Erythroblast (primary cell): ENCODE results near the gene COQ2.
"Not testable (repeated sequence)": the region's sequence is repeated elsewhere in the genome, so short reads cannot be mapped to it uniquely, and the experiment has no call there.

Experiments used
- DNase-seq, 2 experiments: peaks; one replicate each; lab custom pipeline; 2025; lab: John Stamatoyannopoulos, UW
- GATA1 ChIP-seq: IDR thresholded peaks from 2 replicates; pipeline ENCODE4 v1.6.1; 2011; ENCODE audit warnings: low read depth, mild to moderate bottlenecking, control low read depth, low read length, moderate library complexity
- POLR2A ChIP-seq: IDR thresholded peaks from 2 replicates; pipeline ENCODE4 v1.6.1; 2011; ENCODE audit warnings: mild to moderate bottlenecking, low read length

COQ2 gene

DNA sequence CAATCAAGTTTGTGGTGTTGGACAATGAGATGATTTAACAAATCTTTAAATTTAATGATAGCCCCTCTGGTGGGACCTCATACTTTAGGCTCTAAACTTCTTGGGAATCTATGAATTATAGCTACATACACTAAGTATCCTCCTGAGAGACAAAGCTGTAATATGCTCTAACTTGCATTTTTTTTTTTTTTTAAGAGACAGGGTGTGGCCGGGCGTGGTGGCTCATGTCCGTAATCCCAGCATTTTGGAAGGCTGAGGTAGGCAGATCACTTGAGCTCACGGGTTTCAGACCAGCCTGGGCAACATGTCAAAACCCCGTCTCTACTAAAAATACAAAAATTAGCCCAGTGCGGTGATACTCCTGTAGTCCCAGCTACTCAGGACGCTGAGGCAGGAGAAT, 23.3 kb upstream of the COQ2 start:
- no peak for DNase-seq
- TF ChIP-seq POLR2A (no peak), GATA1 (no peak)

DNA sequence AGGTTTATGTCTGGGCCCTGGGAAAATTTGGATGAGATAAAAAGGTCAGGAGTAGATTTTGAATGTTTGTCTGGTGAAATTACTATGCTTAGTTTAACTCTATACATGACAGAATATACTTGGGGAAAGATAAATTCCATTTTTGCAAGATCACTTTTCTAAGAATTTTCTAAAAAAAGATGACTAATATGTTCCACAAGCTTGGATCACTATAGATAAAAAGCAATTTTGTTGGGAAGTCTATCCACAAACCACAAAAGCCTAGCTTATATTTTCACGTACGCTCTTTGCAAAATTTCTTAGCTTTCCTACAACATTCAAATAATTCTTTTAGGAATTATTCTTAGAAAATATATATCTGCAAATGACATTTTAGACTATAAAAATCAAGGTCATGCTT, 20.6 kb upstream of the COQ2 start:
- TF ChIP-seq GATA1 (no peak), POLR2A (no peak)
- no peak for DNase-seq

DNA sequence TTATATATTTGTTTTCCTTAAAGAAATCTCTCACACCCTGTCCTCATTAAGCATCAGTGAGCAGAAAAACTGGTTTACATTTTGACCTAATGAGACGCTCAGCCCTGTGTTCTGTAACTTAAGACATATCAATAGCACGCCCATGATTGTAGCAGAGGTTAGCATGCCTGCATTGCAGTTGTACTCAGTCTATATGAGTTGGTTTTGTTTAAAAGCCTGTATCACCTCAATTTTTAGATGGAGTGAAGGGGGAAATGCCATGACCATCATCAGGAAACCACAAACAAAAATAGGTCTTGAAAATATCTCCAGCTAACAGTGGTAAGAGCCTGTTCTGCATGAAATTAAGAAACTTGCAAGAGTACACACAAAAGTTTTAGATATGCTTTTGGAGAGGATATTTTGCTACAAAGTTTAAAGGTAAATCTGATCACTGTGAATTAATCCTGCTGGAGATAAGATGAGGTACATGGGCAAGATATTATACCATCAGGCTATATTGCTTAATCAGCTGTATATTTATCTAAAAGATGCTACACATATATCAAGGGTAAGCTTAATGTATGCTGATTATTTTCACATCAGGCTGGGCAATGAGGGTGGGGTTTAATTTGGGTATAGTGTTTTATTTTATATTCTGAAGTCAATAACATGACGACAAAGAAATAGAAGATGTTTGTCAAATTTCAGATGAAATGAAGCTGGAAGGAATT, 13.1 kb upstream of the COQ2 start:
- no peak for TF ChIP-seq GATA1
- TF ChIP-seq POLR2A: no peak
- DNase-seq: no peak

DNA sequence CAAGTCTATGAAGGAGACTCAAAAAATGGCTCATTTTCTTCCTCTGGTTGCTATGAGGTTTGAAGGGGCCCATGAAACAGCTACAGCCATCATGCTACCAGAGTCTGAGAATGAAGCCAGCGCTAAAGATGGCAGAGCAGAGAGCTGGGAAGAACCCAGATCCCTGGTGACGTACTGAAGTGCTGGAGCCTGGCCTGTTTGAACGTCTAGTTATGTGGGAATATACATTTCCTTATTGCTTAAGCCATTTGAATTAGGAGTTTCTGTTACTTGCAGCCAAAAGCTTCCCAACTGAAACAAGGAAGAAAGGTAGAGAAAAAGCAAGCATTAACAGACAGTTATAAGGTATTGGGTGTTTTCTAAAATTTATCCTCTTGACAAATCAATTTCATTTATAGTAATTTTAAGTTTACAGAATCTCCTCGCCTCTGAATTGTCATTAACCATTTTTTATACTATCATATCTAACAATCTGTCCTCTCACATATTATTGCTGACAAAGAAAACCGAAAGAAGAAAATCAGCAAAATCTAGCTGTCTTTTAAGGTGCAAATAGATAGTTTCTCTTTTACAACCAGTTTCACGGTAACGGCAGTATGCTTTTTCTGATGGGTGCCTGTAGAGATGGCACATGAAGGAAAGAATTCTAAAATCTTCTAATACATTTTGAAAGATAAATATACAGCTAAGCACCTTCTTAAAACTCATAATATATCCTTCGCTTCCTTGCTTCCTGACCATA, 8.9 kb upstream of the COQ2 start:
- TF ChIP-seq POLR2A (no peak), GATA1 (no peak)

DNA sequence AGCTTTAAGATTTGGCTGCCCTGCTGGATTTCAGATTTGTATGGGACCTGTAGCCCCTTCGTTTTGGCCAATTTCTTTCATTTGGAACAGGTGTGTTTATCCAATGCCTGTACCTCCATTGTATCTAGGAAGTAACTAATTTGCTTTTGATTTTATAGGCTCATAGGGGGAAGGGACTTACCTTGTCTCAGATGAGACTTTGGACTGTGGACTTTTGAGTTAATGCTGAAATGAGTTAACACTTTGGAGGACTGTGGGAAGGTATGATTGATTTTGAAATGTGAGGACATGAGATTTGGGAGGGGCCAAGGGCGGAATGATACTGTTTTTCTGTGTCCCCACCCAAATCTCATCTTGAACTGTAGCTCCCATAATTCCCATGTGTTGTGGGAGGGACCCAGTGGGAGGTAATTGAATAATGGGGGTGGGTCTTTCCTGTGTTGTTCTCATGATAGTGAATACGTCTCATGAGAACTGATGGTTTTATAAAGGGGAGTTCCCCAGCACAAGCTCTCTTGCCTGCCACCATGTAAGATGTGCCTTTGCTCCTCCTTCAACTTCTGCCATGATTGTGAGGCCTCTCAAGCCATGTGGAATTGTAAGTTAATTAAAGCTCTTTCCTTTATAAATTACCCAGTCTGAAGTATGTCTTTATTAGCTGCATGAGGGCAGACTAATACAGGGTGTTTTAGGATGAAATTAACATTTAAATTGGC, 5.6 kb upstream of the COQ2 start:
- DNase-seq: not testable (repeated sequence)

More for the DNA sequence above, 8.9 kb upstream of the COQ2 start:
- no peak for DNase-seq

DNA sequence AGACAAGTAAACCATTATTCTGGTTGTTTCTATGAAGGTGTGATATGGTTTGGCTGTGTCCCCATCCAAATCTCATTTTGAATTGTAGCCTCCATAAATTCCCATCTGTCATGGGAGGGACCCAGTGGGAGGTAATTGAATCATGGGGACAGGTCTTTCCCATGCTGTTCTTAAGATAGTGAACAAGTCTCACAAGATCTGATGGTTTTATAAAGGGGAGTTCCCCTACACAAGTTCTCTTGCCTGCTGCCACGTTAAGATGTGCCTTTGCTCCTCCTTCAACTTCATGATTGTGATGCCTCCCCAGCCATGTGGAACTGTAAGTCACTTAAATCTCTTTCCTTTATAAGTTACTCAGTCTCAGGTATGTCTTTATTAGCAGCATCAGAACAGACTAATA, 3.8 kb upstream of the COQ2 start:
- not testable (repeated sequence) for DNase-seq

DNA sequence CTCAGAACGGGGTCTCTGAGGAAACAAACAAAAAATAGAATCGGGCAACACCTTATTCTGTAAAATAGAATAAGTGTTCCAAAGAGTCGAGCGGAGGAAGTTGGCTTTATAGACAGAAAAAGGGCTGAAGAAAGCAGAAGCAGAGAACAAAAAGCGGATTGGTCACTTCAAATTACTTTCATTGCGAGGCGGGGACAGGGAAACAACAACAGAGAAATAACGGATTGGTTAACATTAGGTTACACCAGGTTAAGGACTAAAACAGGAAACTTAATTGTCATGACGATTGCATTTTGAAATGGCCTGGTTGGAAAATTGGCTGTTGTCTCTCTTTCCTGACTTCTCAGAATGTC, 433 bp upstream of the COQ2 start:
- peak; percentile 78 to 82 for DNase-seq
- TF ChIP-seq POLR2A: no peak
- TF ChIP-seq GATA1: no peak

DNA sequence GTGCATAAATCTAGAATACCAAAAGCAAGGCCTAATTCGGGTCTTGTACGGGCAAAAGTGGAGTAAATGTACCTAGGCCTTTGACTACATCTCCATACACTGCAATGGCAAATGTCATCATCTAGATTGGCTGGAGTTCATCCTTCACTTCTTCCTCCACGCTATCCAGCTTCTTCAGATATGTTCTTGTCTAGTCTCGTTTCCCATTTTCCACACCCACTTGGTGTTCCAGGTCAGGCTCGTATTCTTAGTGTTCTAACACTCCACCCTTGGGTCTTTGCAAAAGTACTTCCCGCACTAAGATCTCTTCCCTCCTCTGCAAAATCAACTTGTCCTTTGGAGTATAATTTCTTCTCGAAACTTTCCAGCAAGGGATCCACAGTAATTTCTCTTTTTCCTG, 1.4 kb downstream of the COQ2 start:
- DNase-seq: peak in 1 of 2 experiments; percentile 36

DNA sequence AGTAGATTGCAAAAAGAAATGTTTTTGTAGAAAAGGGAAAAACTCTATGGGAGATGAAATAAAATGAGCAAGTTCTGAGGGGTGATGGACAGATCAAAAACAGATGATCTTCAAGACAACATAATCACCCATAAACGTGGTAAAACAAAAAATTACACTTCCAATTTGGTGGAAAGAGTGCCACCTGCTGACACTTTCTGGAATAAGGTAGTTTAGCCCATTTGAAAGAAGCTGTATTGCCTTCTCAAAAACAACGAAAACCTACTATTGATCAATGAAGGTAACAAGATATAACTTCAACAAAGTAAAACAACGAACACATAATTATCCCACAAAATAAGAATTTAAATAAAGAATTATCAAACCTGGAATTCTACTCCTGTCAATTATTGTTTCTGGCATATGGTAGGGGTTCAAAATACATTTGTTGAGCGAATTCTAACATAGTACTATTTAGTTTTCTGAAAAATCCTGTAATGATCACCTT, 2.5 kb downstream of the COQ2 start:
- no peak for TF ChIP-seq POLR2A
- no peak for TF ChIP-seq GATA1

More for the DNA sequence above, 1.4 kb downstream of the COQ2 start:
- TF ChIP-seq POLR2A (no peak), GATA1 (no peak)

DNA sequence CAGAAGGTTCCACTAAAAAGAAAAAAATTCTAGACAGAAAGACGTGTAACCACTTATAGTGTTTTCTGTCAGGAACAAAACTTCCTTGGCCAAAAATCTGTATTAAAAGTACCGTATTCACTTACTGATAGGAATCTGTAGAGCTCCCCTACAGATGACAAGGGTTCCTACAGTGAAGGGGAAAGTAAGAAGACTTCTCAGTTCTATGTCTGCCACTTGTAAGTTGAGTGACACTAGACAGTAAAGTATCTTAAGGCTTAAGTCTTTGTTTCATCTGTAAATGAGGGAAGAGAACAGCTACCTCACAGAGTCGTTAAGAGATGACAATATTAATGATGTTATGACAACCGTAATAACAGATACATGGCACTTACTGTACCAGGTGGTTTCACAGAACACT, 3.3 kb downstream of the COQ2 start:
- peak; percentile 28 to 31 for DNase-seq
- no peak for TF ChIP-seq GATA1
- no peak for TF ChIP-seq POLR2A

More for the DNA sequence above, 2.5 kb downstream of the COQ2 start:
- DNase-seq: peak; percentile 75 to 88

DNA sequence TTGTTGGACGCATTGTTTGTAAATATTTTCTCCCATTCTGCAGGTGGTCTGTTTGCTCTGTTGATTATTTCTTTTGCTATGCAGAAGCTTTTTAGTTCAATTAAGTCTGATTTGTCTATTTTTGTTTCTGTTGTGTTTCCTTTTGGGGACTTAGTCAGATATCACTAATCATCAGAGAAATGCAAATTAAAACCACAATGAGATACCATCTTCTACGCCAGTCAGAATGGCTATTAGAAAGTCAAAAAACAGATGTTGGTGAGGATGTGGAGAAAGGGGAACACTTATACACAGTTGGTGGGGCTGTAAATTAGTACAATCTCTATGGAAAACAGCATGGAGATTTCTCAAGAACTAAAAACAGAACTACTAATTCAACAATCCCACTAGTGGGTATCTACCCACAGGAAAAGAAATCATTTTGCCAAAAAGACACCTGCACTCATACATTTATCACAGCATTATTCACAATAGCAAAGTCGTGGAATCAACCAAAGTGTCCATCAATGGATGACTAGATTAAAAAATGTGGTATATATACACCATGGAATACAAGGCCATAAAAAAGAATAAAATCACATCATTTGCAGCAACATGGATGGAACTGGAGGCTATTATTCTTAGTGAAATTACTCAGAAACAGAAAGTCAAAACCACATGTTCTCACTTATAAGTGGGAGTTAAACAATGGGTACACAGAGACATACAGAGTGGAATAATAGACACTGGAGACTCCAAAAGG, 8.1 kb downstream of the COQ2 start:
- DNase-seq: peak in 1 of 2 experiments; percentile 8

DNA sequence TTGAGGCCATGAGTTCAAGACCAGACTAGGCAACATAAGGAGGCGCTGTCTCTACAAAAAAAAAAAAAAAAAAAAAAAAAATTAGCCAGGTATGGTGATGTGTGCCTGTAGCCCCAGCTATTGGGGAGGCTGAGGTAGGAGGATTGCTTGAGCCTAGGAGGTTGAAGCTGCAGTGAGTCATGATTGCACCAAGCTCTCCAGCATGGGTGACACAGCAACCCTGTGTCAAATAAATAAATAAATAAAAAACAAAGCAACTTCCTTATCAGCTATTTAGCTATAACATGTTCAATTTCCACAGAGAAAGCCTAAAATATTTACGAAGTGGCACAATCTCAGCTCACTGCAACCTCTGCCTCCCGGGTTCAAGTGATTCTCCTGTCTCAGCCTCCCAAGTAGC, 10.7 kb downstream of the COQ2 start:
- peak; percentile 58 to 68 for DNase-seq

More for the DNA sequence above, 8.1 kb downstream of the COQ2 start:
- TF ChIP-seq GATA1: no peak
- no peak for TF ChIP-seq POLR2A

DNA sequence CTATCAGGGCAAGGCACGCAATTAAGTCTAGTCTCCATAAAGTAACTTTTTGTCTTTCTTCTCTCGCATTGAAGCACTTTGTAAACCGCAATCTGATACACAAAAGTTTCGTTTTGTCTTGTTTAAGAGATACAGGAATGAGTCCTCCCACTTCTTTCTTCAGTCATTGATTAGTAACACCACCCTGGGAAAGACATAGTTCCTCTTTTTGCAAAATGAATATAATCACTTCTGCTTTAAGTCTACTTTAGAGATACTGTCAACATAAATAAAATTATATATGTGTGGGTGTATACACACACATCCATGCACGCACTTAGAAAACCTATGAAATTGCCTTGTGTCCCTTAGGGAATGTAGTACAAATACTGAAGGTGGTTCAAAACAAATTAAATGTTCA, 11.7 kb downstream of the COQ2 start:
- peak in 1 of 2 experiments; percentile 9 for DNase-seq
- no peak for TF ChIP-seq GATA1
- TF ChIP-seq POLR2A: no peak

DNA sequence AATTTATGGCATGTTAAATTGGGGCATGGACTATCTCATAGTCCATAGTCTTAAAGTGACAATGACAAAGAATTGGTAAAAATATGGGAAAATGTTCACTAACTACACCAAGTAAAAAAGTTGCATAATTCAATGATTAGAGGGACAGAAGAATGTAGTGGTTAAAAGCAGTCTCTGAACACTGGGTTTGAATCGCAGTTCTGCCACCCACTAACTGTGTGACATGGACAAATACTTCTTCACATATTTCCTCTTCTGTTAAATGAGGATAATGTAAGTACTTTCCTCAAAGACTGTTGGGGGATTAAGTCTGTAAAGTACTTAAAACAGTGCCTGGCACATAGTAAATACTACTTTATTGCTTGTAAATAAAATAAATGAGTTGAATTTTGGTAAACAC, 15.3 kb downstream of the COQ2 start:
- DNase-seq: no peak
- no peak for TF ChIP-seq POLR2A
- TF ChIP-seq GATA1: no peak
